Measurements from ENCODE around the gene CATSPER4. TPM values are rescaled to one million over a fixed set of nuclear protein-coding genes. Genes with fewer than 3 reads are reported as not detected.

The CATSPER4 gene
- total and polyA plus RNA-seq, 2 donors (not counting 1 experiment from before 2014, with no cell fraction given): not detected

- H3K36me3 ChIP-seq (replicated peaks in 1 of 2; ENCODE audit: control extremely low read depth in 1 of 2, control insufficient read depth in 1 of 2, extremely low read depth in 1 of 2, insufficient read depth in 2 of 2, low read length in 1 of 2): no peaks in the 10 kb centered on the region
- POLR2A ChIA-PET: interaction anchor here (0.6 to 1.1 kb wide), 4 partner anchors 38 to 240 kb away, joined by 3 to 4 read pairs (median 3); no protein-coding TSS in a partner anchor
- H3K27ac ChIP-seq (ENCODE audit: low read length in 2 of 2): no peak overlapping the region
- Mint-ChIP-seq H3K4me1 (peaks cover 3% of the 10 kb centered on the region), H3K27ac (no peak overlapping the region), H3K9me3 (ENCODE audit: insufficient read depth) (no peaks in the 10 kb centered on the region), H3K27me3 (peaks cover 14% of the 10 kb centered on the region), H3K4me3 (no peak overlapping the region)
- peaks cover 4 to 6% of the 10 kb centered on the region in 2 donors for H3K4me1 ChIP-seq (ENCODE audit: control insufficient read depth in 2 of 2, insufficient read depth in 2 of 2, low read length in 2 of 2)
- H3K4me2 ChIP-seq (replicated peaks; ENCODE audit: low read depth, low read length, poor library complexity, severe bottlenecking): peak overlapping the region; percentile 52
- intact Hi-C loops (cut with micrococcal nuclease): loop anchor here (1.0 to 10.0 kb wide), 2 partner anchors 110 to 250 kb away; no protein-coding TSS in a partner anchor
- H4K20me1 ChIP-seq (ENCODE audit: control insufficient read depth, insufficient read depth, low read length, poor library complexity, severe bottlenecking): no peaks in the 10 kb centered on the region
- DNase-seq (peak; percentile 79), ATAC-seq (ENCODE audit: low read depth) (peak; percentile 65)
- H3K27me3 ChIP-seq (replicated peaks in 1 of 4; ENCODE audit: control extremely low read depth in 1 of 4, control insufficient read depth in 3 of 4, insufficient read depth in 4 of 4, low read length in 3 of 4): peaks cover 0 to 6% (median 0%) of the 10 kb centered on the region in 4 experiments
- WGBS (ENCODE audit: insufficient coverage): 47% methylated on average over 15 of the region's 19 CpGs
- H3K9ac ChIP-seq (ENCODE audit: low read length): no peak overlapping the region
- no peaks in the 10 kb centered on the region for H3K9me3 ChIP-seq (ENCODE audit: control extremely low read depth in 1 of 3, control insufficient read depth in 2 of 3, insufficient read depth in 1 of 3, low read length in 2 of 3)
- peak overlapping the region; percentile 65 for H2AFZ ChIP-seq (ENCODE audit: insufficient read depth, low read depth, low read length, poor library complexity, severe bottlenecking)
- CTCF ChIA-PET: interaction anchor here (0.6 to 13.1 kb wide), 34 partner anchors 10 to 406 kb away, joined by 3 to 336 read pairs (median 4); partner anchors contain the start of genes CEP85, PDIK1L and ZNF593
- TF ChIP-seq EZH2 (IDR thresholded peaks at IDR 0.05; ENCODE audit: borderline replicate concordance, insufficient read depth, low read depth, low read length, poor library complexity, severe bottlenecking) (no peak), CTCF (IDR thresholded peaks at IDR 0.05) (peak; percentile 90)
- no peak overlapping the region for H3K4me3 ChIP-seq (ENCODE audit: control extremely low read depth in 1 of 5, extremely low read depth in 1 of 5, insufficient read depth in 1 of 5, low read depth in 2 of 5, low read length in 4 of 5)
- no peaks in the 10 kb centered on the region for H3K79me2 ChIP-seq (ENCODE audit: control insufficient read depth, insufficient read depth, low read length)
Measured at GRCh38 chr1:26145041-26145959, 45.1 kb upstream of the CATSPER4 start.

All from B cell (primary cell).